Left lung (tissue), 10 donors: ENCODE results near the gene SULT4A1. TPM values are rescaled to one million over a fixed set of nuclear protein-coding genes. Genes with fewer than 3 reads are reported as not detected.

ENCODE experiments used
- ATAC-seq: fragments of 200-7000 bp; cut with Tn5 transposase; one replicate; pipeline ENCODE4 v1.9.1; 2020; ENCODE audit warnings: moderate library complexity
- DNase-seq, 4 donors: peaks; one replicate each; pipeline ENCODE4 v3.0.0-alpha.2; 2013 to 2020
- H3K27ac ChIP-seq, 2 donors: fragments of 200-600 bp; sonication (generic) in 1 of 2; one replicate each; pipeline versions ENCODE4 v1.5.0 to v1.8.0; 2020 to 2021
- H3K27me3 ChIP-seq, 2 donors: fragments of 200-600 bp; sonication (generic) in 1 of 2; one replicate each; pipeline versions ENCODE4 v1.5.0 to v1.8.0; 2020 to 2021
- H3K36me3 ChIP-seq, 2 donors: fragments of 200-600 bp; sonication (generic) in 1 of 2; one replicate each; pipeline versions ENCODE4 v1.5.0 to v1.8.0; 2020 to 2021
- H3K4me1 ChIP-seq, 2 donors: fragments of 200-600 bp; one replicate each; pipeline ENCODE4 v1.8.0; 2021
- H3K4me3 ChIP-seq, 2 donors: fragments of 200-600 bp; sonication (generic) in 1 of 2; one replicate each; pipeline versions ENCODE4 v1.5.0 to v1.8.0; 2020 to 2021; ENCODE audit warnings: mild to moderate bottlenecking in 1 of 2
- H3K9me3 ChIP-seq, 2 donors: fragments of 200-600 bp; sonication (generic) in 1 of 2; one replicate each; pipeline versions ENCODE4 v1.5.0 to v1.8.0; 2020 to 2021
- CTCF ChIP-seq, 2 donors: fragments of 200-600 bp; sonication (generic) in 1 of 2; IDR thresholded peaks; one replicate each; pipeline versions ENCODE4 v1.5.0 to v1.8.0; 2021; ENCODE audit warnings: antibody characterized with exemption in 2 of 2
- intact Hi-C, 2 donors: fragments of 100-400 bp; cut with DNase I; formaldehyde crosslinking; loops; one replicate each; pipeline versions ENCODE4 v1.11.2 to v1.14.2; 2022
- polyA plus RNA-seq, 6 donors: library from polyadenylated mRNA; unstranded; fragments of 120-200 nt; gene quantifications; one replicate each; pipeline ENCODE4 v1.2.1, GENCODE V29; 2013; ENCODE audit not compliant: insufficient read length in 6 of 6
- total RNA-seq, 2 donors: library from RNA; stranded (reverse); fragmentation: NEBNext Ultra II Directional; extraction: Animal tissue kit (Norgen Biotek cat#: 25700); gene quantifications; one replicate each; pipeline ENCODE4 v1.2.1, GENCODE V29; 2021
- donor health status: DM: no; HTN: yes; CAD: no.
- donor health status: DM: no; HTN: no; CAD: no.

The SULT4A1 gene
- total and polyA plus RNA-seq, 8 donors = 0.85 to 2.5 (median 1.6) TPM; not detected in 2

DNA sequence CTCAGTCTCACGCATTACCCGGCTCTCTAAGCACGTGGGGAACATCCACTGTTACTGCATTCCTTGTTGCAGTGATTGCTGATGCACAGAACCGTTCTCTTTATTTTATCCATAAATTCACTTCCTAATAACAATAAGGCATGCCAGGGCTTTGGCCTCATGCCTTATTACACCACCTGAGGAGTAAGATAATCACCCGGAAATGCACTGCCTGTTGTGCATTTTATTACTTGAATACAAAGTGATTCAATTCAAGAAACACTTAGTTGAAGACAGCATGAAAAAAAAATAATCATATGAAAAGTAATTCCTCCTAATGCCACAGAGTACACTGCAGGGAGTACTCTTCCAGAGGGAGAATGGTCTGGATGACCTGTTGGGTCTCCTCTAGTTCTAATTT, 69.4 kb downstream of the SULT4A1 start:
- Histone ChIP-seq H3K9me3 (no peaks in the 10 kb centered on the region), H3K27me3 (no peaks in the 10 kb centered on the region), H3K4me1 (no peaks in the 10 kb centered on the region), H3K27ac (no peak overlapping the region), H3K36me3 (no peaks in the 10 kb centered on the region), H3K4me3 (no peak overlapping the region)
- DNase-seq = no peak
- intact Hi-C loops = no loop called here
- TF ChIP-seq CTCF (IDR thresholded peaks at IDR 0.05) = no peak
- no peak for ATAC-seq

- Histone ChIP-seq H3K27ac (no peak overlapping the region), H3K36me3 (no peaks in the 10 kb centered on the region), H3K9me3 (no peaks in the 10 kb centered on the region), H3K4me3 (no peak overlapping the region), H3K4me1 (no peaks in the 10 kb centered on the region), H3K27me3 (no peaks in the 10 kb centered on the region)
- TF ChIP-seq CTCF (IDR thresholded peaks at IDR 0.05) = no peak
- ATAC-seq (peak; percentile 85), DNase-seq (peak in 1 of 4 donors; percentile 50)
- intact Hi-C loops = no loop called here
Measured at GRCh38 chr22:43789452-43789851, 72.9 kb downstream of the SULT4A1 start.

DNA sequence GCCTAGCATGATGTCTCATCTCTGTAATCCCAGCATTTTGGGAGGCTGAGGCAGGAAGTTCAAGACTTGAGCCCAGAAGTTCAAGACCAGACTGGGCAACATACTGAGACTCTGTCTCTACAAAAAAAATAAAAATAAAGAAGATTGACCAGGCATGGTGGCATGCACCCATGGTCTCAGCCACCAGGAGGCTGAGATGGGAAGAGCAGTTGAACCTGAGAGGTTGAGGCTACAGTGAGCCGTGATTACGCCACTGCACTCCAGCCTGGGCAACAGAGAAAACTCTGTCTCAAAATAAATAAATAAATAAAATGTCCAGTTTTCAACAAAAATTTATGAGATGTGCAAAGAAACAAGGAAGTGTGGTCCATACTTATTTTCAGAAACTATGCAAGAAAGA, 78.5 kb downstream of the SULT4A1 start:
- TF ChIP-seq CTCF (IDR thresholded peaks at IDR 0.05) = no peak
- intact Hi-C loops = no loop called here
- H3K4me3 ChIP-seq = no peak overlapping the region
- no peaks in the 10 kb centered on the region for H3K4me1 ChIP-seq
- ATAC-seq (no peak), DNase-seq (no peak)
- no peaks in the 10 kb centered on the region for H3K36me3 ChIP-seq
- no peaks in the 10 kb centered on the region for H3K9me3 ChIP-seq
- H3K27ac ChIP-seq = no peak overlapping the region
- H3K27me3 ChIP-seq = no peaks in the 10 kb centered on the region

DNA sequence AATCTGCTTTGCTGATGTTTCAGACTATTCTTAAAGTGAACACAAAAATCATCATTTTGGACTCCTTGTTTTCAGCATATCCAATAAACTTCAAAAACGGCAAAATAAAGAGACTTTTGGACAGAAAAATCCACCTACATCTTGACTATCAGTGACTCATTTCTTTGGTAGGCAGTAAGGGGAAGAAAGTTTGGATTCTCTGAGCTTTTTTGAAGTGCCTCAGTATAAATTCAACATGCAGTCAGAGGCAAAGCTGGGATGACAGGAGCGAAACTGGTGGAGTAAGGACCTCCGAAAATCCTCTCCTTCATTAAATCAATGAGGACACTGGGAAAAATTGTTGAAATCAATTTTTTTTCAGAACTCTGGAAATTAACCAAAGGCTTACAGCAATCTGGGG, 79.9 kb downstream of the SULT4A1 start:
- H3K4me1 ChIP-seq = no peaks in the 10 kb centered on the region
- no peak for DNase-seq
- H3K27me3 ChIP-seq = no peaks in the 10 kb centered on the region
- H3K27ac ChIP-seq = no peak overlapping the region
- TF ChIP-seq CTCF (IDR thresholded peaks at IDR 0.05) = no peak
- intact Hi-C loops = no loop called here
- H3K36me3 ChIP-seq = no peaks in the 10 kb centered on the region
- no peak for ATAC-seq
- no peaks in the 10 kb centered on the region for H3K9me3 ChIP-seq
- no peak overlapping the region for H3K4me3 ChIP-seq

GRCh38 chr22:43777286-43777685, 85.0 kb downstream of the SULT4A1 start:
- TF ChIP-seq CTCF (IDR thresholded peaks at IDR 0.05) = no peak
- Histone ChIP-seq H3K27me3 (no peaks in the 10 kb centered on the region), H3K27ac (no peak overlapping the region), H3K9me3 (no peaks in the 10 kb centered on the region), H3K4me1 (no peaks in the 10 kb centered on the region), H3K4me3 (no peak overlapping the region), H3K36me3 (no peaks in the 10 kb centered on the region)
- no peak for DNase-seq
- intact Hi-C loops = no loop called here
- ATAC-seq = peak; percentile 62
